Measurements from ENCODE around the gene NTNG2. TPM values are rescaled to one million over a fixed set of nuclear protein-coding genes. Genes with fewer than 3 reads are reported as not detected.
A peak's percentile ranks its signal among the peaks of the same experiment; 100 is the strongest.

The NTNG2 gene
- total and polyA plus RNA-seq, 2 of the 13 experiments (the other 11 are each of a cell fraction or from before 2014, with no cell fraction given) = 0.02 to 0.36 TPM

GRCh38 chr9:132152231-132152630 lies 9.6 kb upstream of the NTNG2 start (continued):
- TF ChIP-seq HOMEZ (CRISPR knock-in tag; IDR thresholded peaks at IDR 0.05; ENCODE audit: low read depth) = no peak
- TF ChIP-seq ELF1 (CRISPR knock-in tag; IDR thresholded peaks at IDR 0.05) = no peak
- TF ChIP-seq ZNF761 (CRISPR knock-in tag; conservative IDR thresholded peaks at IDR 0.05) = no peak
- no peak for TF ChIP-seq GTF3A (CRISPR knock-in tag; conservative IDR thresholded peaks at IDR 0.05)
- TF ChIP-seq ZNF562 (CRISPR knock-in tag; IDR thresholded peaks at IDR 0.05; ENCODE audit: borderline replicate concordance) = no peak
- no peak for TF ChIP-seq WIZ (CRISPR knock-in tag; IDR thresholded peaks at IDR 0.05)

GRCh38 chr9:132154863-132155567 lies 6.8 kb upstream of the NTNG2 start:
- intact Hi-C loops (cut with micrococcal nuclease; ENCODE audit: unreplicated experiment) = no loop called here
- CTCF ChIA-PET (ENCODE audit: low intra/inter-chr PET ratio, low total read pairs) = no interaction called here

More at GRCh38 chr9:132154863-132155567, 6.8 kb upstream of the NTNG2 start:
- no peak for FAIRE-seq
- Histone ChIP-seq H4K20me1 (ENCODE audit: insufficient read depth, low read length) (0 out of 2 replicates have a peak, but pooled peaks cover 6% of the 10 kb centered on the region), H3K27me3 (ENCODE audit: control insufficient read depth in 1 of 2, insufficient read depth in 2 of 2, low read length in 2 of 2) (peaks cover 9 to 88% of the 10 kb centered on the region in 2 experiments), H3K27ac (ENCODE audit: extremely low read length, insufficient read depth, low read length) (no peak overlapping the region), H3K9ac (ENCODE audit: insufficient read depth, low read depth, low read length) (no peak overlapping the region), H3K79me2 (ENCODE audit: insufficient read depth, low read length) (no peaks in the 10 kb centered on the region), H3K4me3 (replicated peaks in 1 of 3; ENCODE audit: insufficient read depth in 1 of 3, low read depth in 2 of 3, low read length in 3 of 3) (no peak overlapping the region), H3K4me2 (ENCODE audit: low read depth, low read length) (no peak overlapping the region), H3K4me1 (ENCODE audit: insufficient read depth, low read length) (no peaks in the 10 kb centered on the region), H3K36me3 (replicated peaks in 1 of 2; ENCODE audit: control insufficient read depth in 1 of 2, insufficient read depth in 2 of 2, low read length in 2 of 2) (no peaks in the 10 kb centered on the region), H3K9me3 (ENCODE audit: low read length) (no peaks in the 10 kb centered on the region), H2AFZ (ENCODE audit: low read length) (no peak overlapping the region)
- POLR2A ChIA-PET = no interaction called here
- no peak for DNase-seq (ENCODE audit: low spot score)
- 11% methylated on average over 15 of the region's 16 CpGs for WGBS (ENCODE audit: low lambda C conversion rate)
- in situ Hi-C loops (cut with HindIII; ENCODE audit: extremely low pct_ligation_motif_present, low pct_unique_long_range_greater_than_20kb) = no loop called here
- ATAC-seq = no peak
- BruUV-seq (replicated peaks) = no TSS peak
- TF ChIP-seq EZH2 (conservative IDR thresholded peaks at IDR 0.05; ENCODE audit: low read depth, low read length) (0 out of 2 replicates have a peak, but pooled peaks have one; percentile 72), SALL1 (CRISPR knock-in tag; IDR thresholded peaks at IDR 0.05) (no peak)

Data from HepG2 (cell line).